Nephron (organoid): ENCODE measurements around the gene FBH1.
A peak's percentile ranks its signal among the peaks of the same experiment; 100 is the strongest.
"Not testable (repeated sequence)": the region's sequence is repeated elsewhere in the genome, so short reads cannot be mapped to it uniquely, and the experiment has no call there.

Experiments used
- H3K27ac Mint-ChIP-seq, 3 experiments: 2 replicates each; pipeline ENCODE4 v1.8.0; 2020; ENCODE audit warnings: mixed read lengths in 3 of 3, mild to moderate bottlenecking in 2 of 3, moderate library complexity in 1 of 3
- H3K27me3 Mint-ChIP-seq: 2 replicates; pipeline ENCODE4 v1.8.0; 2021; ENCODE audit warnings: low read depth, mild to moderate bottlenecking, moderate library complexity, mixed read lengths
- H3K36me3 Mint-ChIP-seq: 2 replicates; pipeline ENCODE4 v1.8.0; 2020; ENCODE audit warnings: low read depth, mixed read lengths
- H3K4me1 Mint-ChIP-seq: 2 replicates; pipeline ENCODE4 v1.8.0; 2020; ENCODE audit warnings: mixed read lengths
- H3K4me3 Mint-ChIP-seq, 3 experiments: 2 replicates each; pipeline ENCODE4 v1.8.0; 2020; ENCODE audit warnings: mild to moderate bottlenecking in 3 of 3, mixed read lengths in 3 of 3, moderate library complexity in 2 of 3
- H3K9me3 Mint-ChIP-seq: 2 replicates; pipeline ENCODE4 v1.8.0; 2020; ENCODE audit warnings: mixed read lengths
- CTCF ChIP-seq, 3 experiments: fragments of 200-600 bp; sonication (generic); IDR thresholded peaks; one replicate each; pipeline ENCODE4 v1.5.0; 2021; ENCODE audit warnings: antibody characterized with exemption in 3 of 3; ENCODE audit not compliant: unreplicated experiment in 3 of 3

FBH1 gene

DNA sequence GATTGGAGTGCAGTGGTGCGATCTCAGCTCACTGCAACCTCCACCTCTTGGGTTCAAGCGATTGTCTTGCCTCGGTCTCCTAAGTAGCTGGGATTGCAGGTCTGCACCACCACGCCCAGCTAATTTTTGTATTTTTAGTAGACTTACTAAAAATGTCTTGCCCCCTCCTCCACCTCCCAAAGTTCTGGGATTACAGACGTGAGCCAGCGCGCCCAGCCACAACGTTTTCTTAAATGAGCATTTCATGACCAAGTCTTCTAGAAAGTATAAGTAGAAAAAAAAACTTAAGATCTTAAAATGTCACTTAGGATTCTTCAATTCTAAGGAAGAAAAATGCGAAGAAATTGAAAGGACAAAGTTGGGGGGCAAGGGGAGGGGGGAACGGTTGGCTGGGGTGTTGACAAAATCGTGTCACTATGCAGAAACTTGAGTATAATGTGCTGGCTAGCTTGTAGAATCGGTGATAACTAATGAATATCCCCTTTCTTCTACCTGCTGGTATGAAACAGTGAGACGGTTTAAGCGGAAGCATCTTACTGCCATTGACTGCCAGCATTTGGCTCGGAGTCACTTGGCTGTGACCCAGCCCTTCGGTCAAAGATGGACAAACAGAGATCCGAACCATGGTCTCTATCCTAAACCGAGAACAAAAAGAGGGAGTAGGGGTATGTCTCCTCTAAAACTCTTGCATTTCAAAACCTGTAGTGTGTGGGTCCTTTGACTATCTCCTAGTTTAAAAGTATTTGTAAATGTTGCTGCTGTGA is 12.7 kb downstream of the FBH1 start:
- Mint-ChIP-seq H3K9me3 (peaks cover 2% of the 10 kb centered on the region), H3K36me3 (peaks cover 44% of the 10 kb centered on the region), H3K27ac (no peak overlapping the region), H3K4me3 (no peak overlapping the region), H3K27me3 (no peaks in the 10 kb centered on the region), H3K4me1 (peaks cover 17% of the 10 kb centered on the region)
- no peak for TF ChIP-seq CTCF (IDR thresholded peaks at IDR 0.05; ENCODE audit: unreplicated experiment in 3 of 3)

- Mint-ChIP-seq H3K4me3 (no peak overlapping the region), H3K27ac (no peak overlapping the region), H3K4me1 (peaks cover 23% of the 10 kb centered on the region), H3K27me3 (no peaks in the 10 kb centered on the region), H3K36me3 (peaks cover 44% of the 10 kb centered on the region), H3K9me3 (no peaks in the 10 kb centered on the region)
- TF ChIP-seq CTCF (IDR thresholded peaks at IDR 0.05; ENCODE audit: unreplicated experiment in 3 of 3) = no peak
Observed at GRCh38 chr10:5903563-5903962, 13.5 kb downstream of the FBH1 start.

DNA sequence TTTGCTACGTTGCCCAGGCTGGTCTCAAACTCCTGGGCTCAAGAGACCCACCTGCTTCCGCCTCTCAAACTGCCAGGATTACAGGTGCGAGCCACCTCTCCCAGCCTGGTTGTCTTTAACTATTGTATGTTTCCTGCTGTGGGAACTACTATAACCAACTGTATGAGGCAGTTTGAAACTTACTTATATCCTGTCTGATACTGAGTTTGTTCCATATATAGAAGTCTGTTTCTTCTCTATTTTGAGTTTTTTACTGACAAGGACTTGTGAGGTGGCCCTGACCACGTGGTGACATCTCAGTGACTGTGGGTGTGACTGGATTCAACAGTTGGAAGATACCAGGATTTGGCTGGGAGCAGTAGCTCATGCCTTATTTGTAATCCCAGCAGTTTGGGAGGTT is 14.2 kb downstream of the FBH1 start:
- H3K9me3 Mint-ChIP-seq = no peaks in the 10 kb centered on the region
- H3K27ac Mint-ChIP-seq = no peak overlapping the region
- peaks cover 27% of the 10 kb centered on the region for H3K4me1 Mint-ChIP-seq
- peaks cover 44% of the 10 kb centered on the region for H3K36me3 Mint-ChIP-seq
- H3K27me3 Mint-ChIP-seq = no peaks in the 10 kb centered on the region
- H3K4me3 Mint-ChIP-seq = no peak overlapping the region
- TF ChIP-seq CTCF (IDR thresholded peaks at IDR 0.05; ENCODE audit: unreplicated experiment in 3 of 3) = no peak

DNA sequence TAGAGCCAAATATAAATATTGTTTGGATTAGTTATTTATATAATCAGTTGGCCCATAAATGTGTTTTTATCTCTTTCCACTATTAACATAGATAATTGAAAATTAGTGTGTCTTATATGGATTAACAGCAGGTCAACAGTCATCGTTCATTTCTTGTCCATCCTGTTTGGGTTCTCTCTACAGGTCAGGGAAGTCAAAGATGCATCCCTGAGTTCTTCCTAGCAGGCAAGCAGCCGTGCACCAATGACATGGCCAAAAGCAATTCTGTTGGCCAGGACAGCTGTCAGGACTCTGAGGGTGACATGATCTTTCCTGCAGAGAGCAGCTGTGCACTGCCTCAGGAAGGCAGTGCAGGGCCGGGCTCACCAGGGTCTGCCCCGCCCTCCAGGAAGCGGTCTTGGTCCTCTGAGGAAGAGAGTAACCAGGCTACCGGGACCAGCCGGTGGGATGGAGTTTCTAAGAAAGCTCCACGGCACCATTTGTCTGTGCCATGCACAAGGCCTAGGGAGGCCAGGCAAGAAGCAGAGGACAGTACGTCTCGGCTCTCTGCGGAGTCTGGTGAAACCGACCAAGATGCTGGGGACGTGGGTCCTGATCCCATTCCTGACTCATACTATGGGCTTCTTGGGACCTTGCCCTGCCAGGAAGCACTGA is 15.9 kb downstream of the FBH1 start:
- Mint-ChIP-seq H3K4me1 (peaks cover 34% of the 10 kb centered on the region), H3K27ac (no peak overlapping the region)

GRCh38 chr10:5906651-5907050 is 16.6 kb downstream of the FBH1 start:
- Mint-ChIP-seq H3K4me1 (peaks cover 35% of the 10 kb centered on the region), H3K9me3 (no peaks in the 10 kb centered on the region), H3K27me3 (no peaks in the 10 kb centered on the region), H3K4me3 (no peak overlapping the region), H3K36me3 (peaks cover 57% of the 10 kb centered on the region), H3K27ac (no peak overlapping the region)
- no peak for TF ChIP-seq CTCF (IDR thresholded peaks at IDR 0.05; ENCODE audit: unreplicated experiment in 3 of 3)

More for the DNA sequence above, 15.9 kb downstream of the FBH1 start:
- Mint-ChIP-seq H3K27me3 (no peaks in the 10 kb centered on the region), H3K36me3 (peaks cover 53% of the 10 kb centered on the region), H3K4me3 (peak overlapping the region in 1 of 3 experiments; percentile 10), H3K9me3 (no peaks in the 10 kb centered on the region)
- TF ChIP-seq CTCF (IDR thresholded peaks at IDR 0.05; ENCODE audit: unreplicated experiment in 3 of 3) = no peak

- H3K9me3 Mint-ChIP-seq, H3K4me3 Mint-ChIP-seq, H3K27me3 Mint-ChIP-seq: not testable (repeated sequence)
- H3K4me1 Mint-ChIP-seq = peaks cover 35% of the 10 kb centered on the region
- H3K36me3 Mint-ChIP-seq = peaks cover 70% of the 10 kb centered on the region
- H3K27ac Mint-ChIP-seq = peak overlapping the region in 1 of 3 experiments; percentile 18
Observed at GRCh38 chr10:5908676-5909075, 18.6 kb downstream of the FBH1 start.
